Heart left ventricle (tissue), 16 donors: ENCODE results near the gene STRADA. TPM values are rescaled to one million over a fixed set of nuclear protein-coding genes. Genes with fewer than 3 reads are reported as not detected.

ENCODE experiments used
- ATAC-seq, 4 donors: fragments of 200-7000 bp; cut with Tn5 transposase; one replicate each; pipeline ENCODE4 v1.9.1; 2020 to 2022; ENCODE audit warnings: moderate library complexity in 4 of 4, mild to moderate bottlenecking in 3 of 4, moderate number of reproducible peaks in 1 of 4
- DNase-seq, 5 donors: peaks; one replicate each; pipeline ENCODE4 v3.0.0-alpha.2; 2020
- H3K27ac ChIP-seq, 12 donors: fragments of 200-600 bp; sonication (generic) in 4 of 12; one replicate each; pipeline versions ENCODE4 v1.5.0 to v1.8.0; 2016 to 2022; ENCODE audit warnings: mild to moderate bottlenecking in 2 of 12
- H3K27me3 ChIP-seq, 9 donors: fragments of 200-600 bp; sonication (generic) in 2 of 9; one replicate each; pipeline versions ENCODE4 v1.5.1 to v1.8.0; 2016 to 2022; ENCODE audit warnings: mild to moderate bottlenecking in 3 of 9
- H3K36me3 ChIP-seq, 9 donors: fragments of 200-600 bp; sonication (generic) in 2 of 9; one replicate each; pipeline versions ENCODE4 v1.5.0 to v1.8.0; 2018 to 2022; ENCODE audit warnings: mild to moderate bottlenecking in 2 of 9
- H3K4me1 ChIP-seq, 12 donors: fragments of 200-600 bp; sonication (generic) in 4 of 12; one replicate each; pipeline versions ENCODE4 v1.5.0 to v1.8.0; 2016 to 2022; ENCODE audit warnings: mild to moderate bottlenecking in 3 of 12
- H3K4me3 ChIP-seq, 12 donors: fragments of 200-600 bp; sonication (generic) in 4 of 12; one replicate each; pipeline versions ENCODE4 v1.5.0 to v1.8.0; 2017 to 2022; ENCODE audit warnings: mild to moderate bottlenecking in 9 of 12, moderate library complexity in 4 of 12
- H3K9me3 ChIP-seq, 12 donors: fragments of 200-600 bp; sonication (generic) in 4 of 12; one replicate each; pipeline versions ENCODE4 v1.5.0 to v1.8.0; 2016 to 2022; ENCODE audit warnings: mild to moderate bottlenecking in 1 of 12
- POLR2A ChIP-seq, 2 donors: fragments of 450-650 bp; IDR thresholded peaks; one replicate each; pipeline ENCODE4 v1.6.1; 2017; ENCODE audit warnings: antibody characterized with exemption in 2 of 2, mild to moderate bottlenecking in 2 of 2, moderate library complexity in 2 of 2
- WGBS, 4 donors: extraction: QIAGEN DNeasy Blood & Tissue Kit in 2 of 4; methylation state at CpG; one replicate each; pipeline versions ENCODE4 v1.1.5 to v1.1.7; 2013 to 2018; 5-methylcytosine and 5-hydroxymethylcytosine counted together
- intact Hi-C, 10 donors: fragments of 100-400 bp; cut with DNase I; formaldehyde crosslinking; loops; one replicate each; pipeline versions ENCODE4 v1.11.1 to v1.14.2; 2022
- polyA plus RNA-seq, 2 donors: library from polyadenylated mRNA; stranded (reverse); fragments of 200-250 nt; gene quantifications; one replicate each; pipeline ENCODE4 v1.2.3, GENCODE V29; 2013
- total RNA-seq, 9 donors: library from RNA; depleted of rRNA in 2 of 9; stranded (reverse); fragments of >200 nt in 2 of 9; fragmentation: NEBNext Ultra II Directional in 3 of 9; extraction: Animal tissue kit (Norgen Biotek cat#: 25700) in 3 of 9; gene quantifications; one replicate each; pipeline versions ENCODE4 v1.1.0 to v1.2.4, GENCODE V29; 2016 to 2023
- TF ChIP-seq, protein P1 (sequence below), 12 donors: fragments of 200-600 bp; sonication (generic) in 4 of 12; IDR thresholded peaks; one replicate each; pipeline versions ENCODE4 v1.5.0 to v1.8.0; 2018 to 2022; ENCODE audit warnings: antibody characterized with exemption in 12 of 12, mild to moderate bottlenecking in 5 of 12
- donor health status: ischemic (EF 13 %, LVEDD 7.1; RV severe dilation, severe dysfunction).
- donor health status: healthy with polysubstance abuse.
- donor health status: DM: no; HTN: yes; CAD: no.
- donor health status: DM: no; HTN: no; CAD: no.
- donor health status: ischemic (EF 25% LVEDD 6.9; RV normal size, moderate dysfunction).
- donor health status: ischemic (EF 25% LVEDD 5.7; RV mildly dilated, moderate dysfunction).
- donor health status: healthy.
- donor health status: DM: yes; HTN: yes; CAD: no.
- donor health status: ischemic (EF 35%, LVEDD 5.7; RV mildly dilated, moderate dysfunction).
- donor health status: nonischemic (EF 11% LVEDD 7.7; RV severe dilation, severe dysfunction).
- donor health status: DM: yes; HTN: yes; CAD: no.
- donor health status: PGD.
- donor health status: ischemic (EF 29% LVEDD 5.4; RV normal size, mild dysfunction).
- donor health status: nonischemic (EF 23%, LVEDD 6.1; RV moderate dilation, normal function).

STRADA gene
- total and polyA plus RNA-seq, 11 donors, result 10.2 to 26.1 (median 15.4) TPM

DNA sequence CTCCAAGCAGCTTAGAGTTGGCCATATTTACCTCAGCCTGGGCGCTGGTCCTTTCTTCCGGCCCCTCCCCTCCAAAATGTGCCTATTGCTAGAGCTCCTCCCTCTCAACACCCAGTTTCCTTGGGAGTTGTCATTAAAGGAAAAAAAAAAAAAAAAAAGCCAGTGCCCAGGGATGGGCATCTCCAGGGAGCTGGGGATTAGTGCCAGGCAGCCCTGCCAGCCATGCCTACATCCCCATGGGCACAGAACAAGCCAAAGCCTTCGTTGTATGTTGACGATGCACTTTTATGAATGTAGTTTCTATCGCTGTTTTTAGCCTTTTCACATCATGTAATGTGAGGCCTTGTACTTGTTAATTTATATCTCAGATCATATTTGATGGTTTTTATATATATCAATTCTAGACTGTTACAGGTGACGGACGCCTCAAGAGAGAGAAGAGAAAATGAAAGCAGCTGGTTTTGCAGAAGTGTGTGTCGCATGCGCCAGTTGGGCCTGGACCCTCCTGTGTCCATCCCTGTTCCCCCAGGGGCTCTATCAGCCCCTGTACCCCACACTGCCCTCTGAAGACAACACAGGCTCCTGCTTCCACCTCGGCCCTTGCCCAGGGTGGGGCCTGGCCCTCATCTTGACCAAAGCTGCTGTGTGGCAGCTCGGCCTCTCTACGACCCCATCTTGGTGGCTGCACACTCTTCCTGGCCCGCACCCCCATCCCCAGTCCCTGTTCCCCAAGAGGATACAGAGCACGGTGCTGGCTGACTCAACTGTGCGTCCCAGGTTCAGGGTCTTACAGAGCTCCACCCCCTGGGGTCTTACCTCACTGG lies 46.4 kb downstream of the STRADA start:
- WGBS, 4 donors, result 82 to 85% (median 83%) methylated on average over 15 of the region's 15 CpGs
- Histone ChIP-seq H3K27me3 (no peaks in the 10 kb centered on the region), H3K36me3 (peaks cover 0 to 69% (median 54%) of the 10 kb centered on the region in 9 donors), H3K27ac (peak overlapping the region in 2 of 12 donors; percentile 24 to 96), H3K9me3 (no peaks in the 10 kb centered on the region), H3K4me3 (no peak overlapping the region), H3K4me1 (peaks cover 0 to 35% (median 12%) of the 10 kb centered on the region in 12 donors)
- ATAC-seq (no peak), DNase-seq (no peak)
- intact Hi-C loops, result loop anchor here in 4 of 10 donors (1.0 to 10.0 kb wide), 4 partner anchors 16 to 70 kb away; partner anchors contain the start of gene MAP3K3 (in 1 of the 4)
- no peak for TF ChIP-seq POLR2A (IDR thresholded peaks at IDR 0.05)
- TF ChIP-seq, protein P1, sequence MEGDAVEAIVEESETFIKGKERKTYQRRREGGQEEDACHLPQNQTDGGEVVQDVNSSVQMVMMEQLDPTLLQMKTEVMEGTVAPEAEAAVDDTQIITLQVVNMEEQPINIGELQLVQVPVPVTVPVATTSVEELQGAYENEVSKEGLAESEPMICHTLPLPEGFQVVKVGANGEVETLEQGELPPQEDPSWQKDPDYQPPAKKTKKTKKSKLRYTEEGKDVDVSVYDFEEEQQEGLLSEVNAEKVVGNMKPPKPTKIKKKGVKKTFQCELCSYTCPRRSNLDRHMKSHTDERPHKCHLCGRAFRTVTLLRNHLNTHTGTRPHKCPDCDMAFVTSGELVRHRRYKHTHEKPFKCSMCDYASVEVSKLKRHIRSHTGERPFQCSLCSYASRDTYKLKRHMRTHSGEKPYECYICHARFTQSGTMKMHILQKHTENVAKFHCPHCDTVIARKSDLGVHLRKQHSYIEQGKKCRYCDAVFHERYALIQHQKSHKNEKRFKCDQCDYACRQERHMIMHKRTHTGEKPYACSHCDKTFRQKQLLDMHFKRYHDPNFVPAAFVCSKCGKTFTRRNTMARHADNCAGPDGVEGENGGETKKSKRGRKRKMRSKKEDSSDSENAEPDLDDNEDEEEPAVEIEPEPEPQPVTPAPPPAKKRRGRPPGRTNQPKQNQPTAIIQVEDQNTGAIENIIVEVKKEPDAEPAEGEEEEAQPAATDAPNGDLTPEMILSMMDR (IDR thresholded peaks at IDR 0.05), result no peak

DNA sequence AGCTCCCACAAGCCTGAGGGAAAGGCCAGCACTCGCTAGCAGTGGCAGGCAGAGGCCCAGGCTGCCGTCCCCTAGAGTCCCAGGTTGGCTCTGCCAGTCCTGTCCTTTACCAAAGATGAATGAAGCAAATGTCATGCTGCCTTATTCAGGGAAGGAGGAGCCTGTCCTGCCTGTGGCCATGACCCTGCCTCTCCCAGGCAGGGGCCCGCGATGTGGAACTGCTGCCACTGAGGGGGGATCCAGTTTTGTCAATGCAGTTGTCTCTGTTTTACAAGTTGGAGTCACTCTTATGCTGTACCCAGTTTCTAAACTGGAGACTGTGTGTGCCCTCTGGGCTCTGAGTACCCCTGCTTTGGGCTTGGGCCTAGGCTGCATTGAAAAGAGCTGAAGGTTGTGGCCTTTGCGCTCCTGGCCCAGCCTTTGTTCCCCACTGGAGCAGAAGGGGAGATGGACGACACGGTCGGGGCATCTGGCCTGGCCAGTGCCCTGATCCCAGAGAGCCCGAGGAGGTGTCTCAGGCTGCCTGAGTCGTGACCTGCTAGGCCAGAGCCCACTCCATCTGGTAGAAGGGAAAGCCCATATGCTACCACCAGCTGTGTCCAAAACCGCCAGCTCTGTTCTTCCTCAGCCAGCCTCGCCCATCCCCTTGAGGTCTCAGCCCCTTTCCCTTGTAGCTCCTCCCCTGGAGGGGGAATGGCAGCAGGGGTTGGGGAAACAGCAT lies 47.2 kb downstream of the STRADA start:
- peaks cover 0 to 35% (median 12%) of the 10 kb centered on the region in 12 donors for H3K4me1 ChIP-seq
- no peak overlapping the region for H3K4me3 ChIP-seq
- H3K36me3 ChIP-seq, result peaks cover 0 to 77% (median 62%) of the 10 kb centered on the region in 9 donors
- no peaks in the 10 kb centered on the region for H3K9me3 ChIP-seq
- WGBS, 4 donors, result 83 to 93% (median 85%) methylated on average over 9 to 12 of the region's 12 CpGs
- DNase-seq (no peak), ATAC-seq (no peak)
- TF ChIP-seq POLR2A (IDR thresholded peaks at IDR 0.05), result no peak
- TF ChIP-seq, protein P1 (IDR thresholded peaks at IDR 0.05), result no peak
- intact Hi-C loops, result loop anchor here in 2 of 10 donors (10.0 kb wide), 2 partner anchors 60 to 70 kb away; partner anchors contain the start of gene MAP3K3 (in 1 of the 2)
- H3K27me3 ChIP-seq, result no peaks in the 10 kb centered on the region
- H3K27ac ChIP-seq, result peak overlapping the region in 2 of 12 donors; percentile 24 to 96

DNA sequence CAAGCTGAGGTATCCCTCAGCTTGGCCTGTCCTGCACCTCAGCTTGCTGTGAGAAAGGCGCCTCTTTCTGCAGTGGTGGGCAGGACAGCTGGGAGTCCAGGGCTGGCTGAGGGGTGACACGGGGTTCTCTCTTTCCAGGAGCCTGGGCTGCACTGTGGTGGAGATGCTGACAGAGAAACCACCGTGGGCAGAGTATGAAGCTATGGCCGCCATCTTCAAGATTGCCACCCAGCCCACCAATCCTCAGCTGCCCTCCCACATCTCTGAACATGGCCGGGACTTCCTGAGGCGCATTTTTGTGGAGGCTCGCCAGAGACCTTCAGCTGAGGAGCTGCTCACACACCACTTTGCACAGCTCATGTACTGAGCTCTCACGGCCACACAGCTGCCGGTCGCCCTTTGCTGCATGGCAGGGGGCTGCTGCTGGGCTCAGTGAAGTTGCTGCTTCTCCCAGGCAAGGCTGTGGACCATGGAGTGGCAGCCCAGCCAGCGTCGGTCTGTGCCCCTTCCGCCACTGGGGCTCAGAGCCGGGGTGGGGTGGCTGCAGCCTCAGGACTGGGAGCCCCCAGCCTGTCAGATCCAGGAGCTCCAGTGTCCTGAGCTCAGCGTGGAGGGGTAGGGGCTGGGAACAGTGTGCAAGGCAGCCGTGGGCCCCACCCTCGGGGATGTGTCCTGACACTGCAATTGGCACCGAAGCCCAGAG lies 48.0 kb downstream of the STRADA start:
- TF ChIP-seq POLR2A (IDR thresholded peaks at IDR 0.05), result no peak
- TF ChIP-seq, protein P1 (IDR thresholded peaks at IDR 0.05), result no peak
- WGBS, 4 donors, result 86 to 92% (median 89%) methylated on average over 12 to 18 of the region's 18 CpGs
- peaks cover 0 to 35% (median 6%) of the 10 kb centered on the region in 12 donors for H3K4me1 ChIP-seq
- H3K9me3 ChIP-seq, result no peaks in the 10 kb centered on the region
- intact Hi-C loops, result loop anchor here in 2 of 10 donors (10.0 kb wide), 2 partner anchors 59 to 69 kb away; partner anchors contain the start of gene MAP3K3 (in 1 of the 2)
- no peak overlapping the region for H3K4me3 ChIP-seq
- H3K27me3 ChIP-seq, result no peaks in the 10 kb centered on the region
- peaks cover 0 to 85% (median 70%) of the 10 kb centered on the region in 9 donors for H3K36me3 ChIP-seq
- H3K27ac ChIP-seq, result peak overlapping the region in 1 of 12 donors; percentile 32
- DNase-seq (no peak), ATAC-seq (no peak)
